Ammon's horn (tissue), 1 donor: ENCODE measurements around the gene TNRC18.
A peak's percentile ranks its signal among the peaks of the same experiment; 100 is the strongest.

Source experiments
- DNase-seq: peaks from one replicate; pipeline ENCODE4 v3.0.0-alpha.2; 2016; ENCODE audit warnings: low spot score

Gene TNRC18

DNA sequence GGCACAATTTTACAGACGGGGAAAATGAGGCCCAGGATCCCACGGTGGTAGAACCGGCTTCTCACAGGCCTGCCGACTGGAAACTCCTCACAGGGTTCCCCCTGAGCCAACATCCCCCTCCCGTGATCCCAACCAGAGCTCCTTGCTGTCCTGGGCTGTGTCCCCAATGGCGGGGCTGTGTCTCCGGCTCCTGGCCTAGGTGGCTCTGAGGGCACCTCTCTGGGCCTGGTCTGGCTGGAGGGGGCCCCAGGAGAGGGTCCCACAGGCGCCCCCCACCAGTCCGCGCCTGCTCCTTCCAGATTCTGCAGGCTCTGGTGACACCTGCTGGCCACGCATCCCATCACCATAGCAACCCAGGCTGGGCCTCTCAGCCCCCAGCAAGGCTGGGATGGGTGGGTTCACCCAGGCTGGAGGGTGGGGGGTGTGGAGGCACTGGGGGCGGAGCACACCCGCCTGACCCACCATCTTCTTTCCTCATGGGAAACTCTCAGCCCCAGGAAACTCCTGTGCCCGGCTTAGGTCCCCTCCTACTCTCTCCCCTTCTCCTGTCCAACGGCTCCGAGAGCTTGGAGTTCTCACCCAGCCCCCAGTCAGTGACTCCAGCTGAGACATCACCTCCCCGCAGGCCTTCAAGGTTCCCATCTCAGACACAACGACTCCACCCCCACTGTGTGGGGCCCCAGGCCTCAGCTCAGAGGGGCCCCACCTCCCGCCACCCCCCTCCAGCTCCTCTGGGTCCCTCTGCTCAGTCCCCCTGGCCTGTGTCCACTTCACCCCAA, 27.1 kb upstream of the TNRC18 start:
- peak; percentile 72 for DNase-seq

DNA sequence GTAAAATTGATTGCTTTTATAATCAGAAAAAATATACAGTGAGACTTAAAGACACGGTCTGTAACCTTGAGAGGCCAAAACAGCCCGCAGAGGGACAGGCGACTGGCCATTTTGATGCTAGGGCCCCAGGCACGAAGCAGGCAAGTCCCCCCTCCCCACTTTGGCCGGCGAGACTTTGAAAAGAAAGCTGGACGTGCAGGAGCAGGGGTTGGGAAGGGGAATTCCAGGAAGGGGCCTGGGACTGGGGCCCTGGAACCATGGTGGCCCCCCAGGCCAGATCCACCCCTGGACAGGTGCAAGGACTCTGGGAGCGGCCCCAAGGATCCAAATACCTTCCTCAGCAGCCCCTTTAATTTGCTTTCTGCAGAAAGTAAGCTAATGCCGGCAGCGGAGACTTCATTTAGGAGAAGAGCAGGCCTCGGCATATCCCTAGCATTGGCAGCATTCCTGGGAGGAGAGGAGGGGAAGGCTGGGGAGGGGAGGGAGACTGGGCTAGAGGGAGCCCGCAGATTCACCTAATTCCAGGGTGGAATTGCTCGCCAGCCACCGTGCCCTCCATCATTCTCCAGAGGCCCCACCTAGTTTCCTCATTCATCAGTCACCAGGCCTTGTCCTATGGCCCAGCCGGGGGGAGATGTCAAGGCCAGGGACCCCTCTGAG, 24.9 kb upstream of the TNRC18 start:
- DNase-seq, result no peak

DNA sequence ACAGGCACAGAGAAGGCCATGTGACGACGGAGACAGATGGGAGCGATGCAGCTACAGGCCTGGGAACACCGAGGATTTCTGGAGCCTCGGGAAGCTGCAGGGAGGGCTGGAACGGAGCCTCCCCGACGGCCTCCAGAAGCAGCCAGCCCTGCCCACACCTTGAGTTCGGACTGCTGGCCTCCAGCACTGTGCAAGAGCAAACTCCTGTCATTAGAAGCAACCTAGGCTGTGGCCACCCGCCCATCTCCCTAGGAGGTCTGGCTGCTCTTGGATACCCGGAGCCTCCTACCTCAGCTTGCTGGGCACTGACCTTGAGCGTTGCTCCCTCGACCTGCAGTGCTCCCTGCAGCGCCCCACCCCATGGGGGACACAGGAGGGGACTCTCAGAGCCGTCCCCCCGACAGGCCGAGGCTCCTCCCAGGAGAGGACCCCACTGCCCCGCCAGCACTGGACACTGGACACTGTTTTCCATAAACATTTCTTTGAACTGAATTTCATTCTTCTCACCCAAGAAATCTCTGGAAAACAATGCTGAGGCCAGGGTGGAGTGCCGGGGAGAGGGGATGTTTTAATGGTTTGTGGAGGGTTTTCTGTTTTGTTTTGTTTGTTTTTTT, 22.5 kb upstream of the TNRC18 start:
- DNase-seq, result no peak

DNA sequence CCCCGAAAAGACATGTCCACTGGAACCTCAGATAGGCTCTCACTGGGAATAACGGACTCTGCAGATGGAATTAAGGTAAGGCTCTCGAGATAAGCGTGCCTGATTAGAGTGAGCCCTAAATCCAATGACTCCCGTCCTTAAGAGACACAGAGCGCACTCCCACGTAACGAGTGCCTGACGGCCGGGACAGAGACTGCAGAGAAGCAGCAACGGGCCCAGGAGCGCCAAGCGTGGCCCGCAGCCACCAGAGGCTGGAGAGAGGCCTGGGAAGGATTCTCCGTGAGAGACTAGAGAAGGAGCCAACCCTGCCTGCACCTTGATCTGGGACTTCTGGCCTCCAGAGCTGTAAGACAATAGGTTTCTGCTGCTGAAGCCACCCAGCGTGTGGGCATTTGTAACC, 20.0 kb upstream of the TNRC18 start:
- DNase-seq, result no peak

DNA sequence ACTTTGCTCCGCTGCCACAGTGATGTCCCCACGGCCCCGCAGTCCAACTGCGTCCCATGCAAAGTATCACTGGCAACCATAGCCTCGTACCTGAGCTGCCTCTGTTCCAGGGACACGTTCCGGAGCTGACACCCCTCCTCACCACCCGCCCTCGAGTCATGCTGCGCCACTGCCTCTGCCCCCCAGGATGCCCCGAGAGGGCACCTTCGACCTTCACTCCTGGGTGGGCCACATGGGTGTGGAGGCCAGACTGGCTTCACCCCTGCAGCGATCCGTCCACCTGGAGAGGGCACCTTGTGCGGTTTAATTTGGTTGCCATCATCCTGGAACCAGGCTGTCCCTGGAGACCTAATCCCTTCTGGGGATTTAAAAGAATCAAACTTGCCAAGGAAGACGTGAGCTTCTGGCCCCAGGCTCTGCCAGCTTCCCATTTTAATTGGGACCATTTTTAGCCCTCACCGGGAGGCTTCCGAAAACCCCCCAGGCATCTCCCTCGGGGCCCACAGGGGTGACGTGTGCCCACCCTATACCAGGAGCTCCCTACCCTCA, 19.2 kb upstream of the TNRC18 start:
- no peak for DNase-seq

DNA sequence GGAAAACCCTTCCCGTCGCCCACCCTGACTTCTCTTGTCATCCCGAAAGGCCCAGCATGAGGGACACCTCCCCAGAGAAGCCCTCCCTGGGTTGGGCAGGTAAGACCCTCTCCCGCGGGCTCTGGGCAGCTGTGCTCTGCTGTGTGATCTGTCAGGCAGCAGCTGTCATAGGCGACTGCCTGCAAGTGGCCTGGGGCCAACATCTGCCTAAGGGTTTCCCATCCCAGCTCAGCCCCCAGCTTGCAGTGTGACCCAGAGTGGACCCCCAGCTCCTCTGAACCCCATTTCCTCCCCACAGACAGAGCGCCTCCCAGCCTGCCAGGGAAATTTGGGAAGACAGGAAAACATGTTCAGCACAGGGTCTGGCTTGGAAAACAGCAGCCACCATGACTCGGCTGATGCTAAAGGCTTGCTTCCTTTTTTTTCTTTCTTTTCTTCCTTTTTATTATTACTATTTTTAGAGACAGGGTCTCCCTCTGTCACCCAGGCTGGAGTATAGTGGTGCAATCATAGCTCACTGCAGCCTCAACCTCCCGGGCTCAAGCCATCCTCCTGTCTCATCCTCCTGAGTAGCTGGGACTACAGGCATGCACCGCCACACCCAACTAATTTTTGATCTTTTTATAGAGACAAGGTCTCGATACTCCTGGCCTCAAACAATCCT, 18.3 kb upstream of the TNRC18 start:
- DNase-seq, result no peak

DNA sequence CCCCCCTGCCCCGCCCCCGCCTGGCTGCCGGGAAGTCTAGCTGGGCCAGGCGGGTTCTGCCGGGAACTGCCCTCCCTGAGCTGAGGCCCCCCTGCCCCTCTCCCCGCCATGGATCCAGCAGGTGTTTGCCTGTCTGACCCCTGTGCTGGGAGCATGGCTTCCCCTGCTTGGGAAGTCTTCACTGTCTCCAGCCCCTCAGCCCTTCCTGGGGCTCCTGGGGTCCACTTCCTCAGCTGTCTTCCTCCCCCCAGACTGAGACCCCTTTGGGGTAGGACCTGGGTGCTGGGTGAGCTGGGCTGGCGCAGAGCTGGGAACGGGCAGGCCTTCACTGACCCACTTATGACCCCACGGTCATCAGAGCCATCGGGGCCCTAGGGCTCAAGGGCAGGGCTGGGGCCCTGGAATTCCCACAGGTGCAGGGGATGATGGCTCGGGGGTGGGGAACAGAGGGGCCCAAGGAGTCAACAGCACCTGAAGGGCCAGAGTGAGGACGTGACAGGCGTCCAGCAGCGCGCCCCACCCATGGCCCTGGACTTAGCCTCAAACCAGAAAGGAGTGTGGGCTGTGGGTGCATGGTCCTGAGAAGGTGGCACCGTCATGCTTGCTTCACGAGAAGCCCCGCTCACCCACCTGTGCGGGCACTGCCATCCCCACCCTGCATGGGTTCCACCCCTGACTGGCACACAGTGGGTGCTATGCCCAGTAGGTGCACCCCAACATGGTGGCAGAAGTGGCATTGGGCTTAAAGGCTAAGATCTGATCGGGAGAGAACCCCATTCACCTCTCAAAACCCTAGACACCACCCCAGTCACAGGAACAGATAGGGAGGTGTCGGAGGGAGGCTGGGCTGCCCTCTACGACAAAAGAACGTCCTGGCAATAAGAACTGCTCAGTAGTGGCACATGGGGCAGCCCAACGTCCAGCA, 16.2 kb upstream of the TNRC18 start:
- DNase-seq, result no peak

DNA sequence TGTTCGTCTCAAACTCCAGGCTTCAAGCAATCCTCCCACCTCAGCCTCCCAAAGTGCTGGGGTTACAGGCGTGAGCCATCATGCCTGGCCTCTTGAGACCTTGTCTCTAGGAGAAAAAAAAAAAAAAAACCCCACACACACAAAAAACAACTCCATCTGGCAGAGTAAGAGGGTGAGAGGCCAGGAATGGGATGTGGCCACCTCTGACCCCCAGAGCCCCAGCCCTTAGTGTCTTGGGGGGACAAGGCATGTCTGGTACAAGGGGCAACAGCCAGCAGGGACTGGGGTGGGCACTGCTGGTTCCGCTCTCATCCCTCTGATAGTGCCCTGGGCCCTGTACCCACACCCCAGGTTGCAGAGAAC, 15.6 kb upstream of the TNRC18 start:
- no peak for DNase-seq

GRCh38 chr7:5437987-5438386, 14.4 kb upstream of the TNRC18 start:
- no peak for DNase-seq

- no peak for DNase-seq
Observed at GRCh38 chr7:5437348-5437892, 13.8 kb upstream of the TNRC18 start.

- DNase-seq, result no peak
Observed at GRCh38 chr7:5436003-5436678, 12.5 kb upstream of the TNRC18 start.

- no peak for DNase-seq
Observed at GRCh38 chr7:5435291-5436002, 11.8 kb upstream of the TNRC18 start.

DNA sequence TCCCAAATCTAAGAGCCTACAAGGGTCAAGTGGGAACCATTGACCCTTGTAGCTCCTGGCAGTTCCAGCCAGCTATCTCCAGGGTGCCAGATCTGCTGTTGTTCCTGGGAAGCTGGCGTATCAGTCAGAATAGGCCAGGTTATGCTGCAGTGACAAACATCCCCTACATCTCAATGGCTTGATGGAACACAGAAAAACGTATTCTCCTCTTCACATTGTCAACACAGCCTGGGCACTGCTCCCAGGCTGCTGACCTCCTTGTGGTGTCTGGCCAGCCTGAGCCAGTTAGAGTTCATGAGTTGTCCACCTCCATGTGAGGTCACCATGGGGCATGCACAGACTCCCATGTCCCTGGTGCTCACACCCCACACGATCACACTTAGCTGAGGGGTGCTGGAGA, 9.5 kb upstream of the TNRC18 start:
- no peak for DNase-seq

GRCh38 chr7:5432691-5433090, 9.1 kb upstream of the TNRC18 start:
- no peak for DNase-seq

DNA sequence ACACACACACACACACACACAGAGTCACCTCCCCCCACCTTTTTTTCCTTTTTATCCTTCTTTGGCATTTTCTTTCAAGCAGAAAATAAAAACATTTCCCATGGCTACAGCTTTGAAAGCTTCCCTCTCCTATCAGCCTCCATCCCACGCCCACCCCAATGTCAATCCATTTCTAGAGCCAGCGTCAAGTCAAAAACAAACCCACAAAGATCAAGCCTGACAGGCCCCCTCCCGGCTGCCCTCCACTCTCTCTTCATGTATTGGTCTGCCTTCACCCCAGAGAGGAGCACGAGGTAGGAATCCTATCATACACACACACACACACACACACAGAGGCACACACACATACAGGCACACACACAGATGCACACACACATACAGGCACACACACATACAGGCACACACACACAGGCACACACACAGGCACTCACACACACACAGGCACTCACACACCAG, 8.0 kb upstream of the TNRC18 start:
- no peak for DNase-seq

DNA sequence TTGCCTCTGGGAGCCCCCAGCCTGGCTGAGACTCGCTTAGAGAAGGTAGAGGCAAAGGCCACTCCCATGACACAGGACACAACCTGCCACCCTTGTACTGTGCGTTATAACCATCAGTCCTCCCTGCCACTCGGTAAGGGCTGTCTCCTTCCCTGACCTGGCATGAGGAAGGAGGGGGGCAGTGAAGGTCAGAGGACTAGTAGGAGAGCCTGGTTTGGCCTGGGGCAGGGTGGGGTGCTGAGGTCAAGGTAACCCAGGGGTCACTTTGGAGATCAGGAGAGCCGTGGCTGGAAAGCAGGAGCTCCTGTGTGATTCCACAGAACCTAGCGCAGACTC, 6.9 kb upstream of the TNRC18 start:
- no peak for DNase-seq

DNA sequence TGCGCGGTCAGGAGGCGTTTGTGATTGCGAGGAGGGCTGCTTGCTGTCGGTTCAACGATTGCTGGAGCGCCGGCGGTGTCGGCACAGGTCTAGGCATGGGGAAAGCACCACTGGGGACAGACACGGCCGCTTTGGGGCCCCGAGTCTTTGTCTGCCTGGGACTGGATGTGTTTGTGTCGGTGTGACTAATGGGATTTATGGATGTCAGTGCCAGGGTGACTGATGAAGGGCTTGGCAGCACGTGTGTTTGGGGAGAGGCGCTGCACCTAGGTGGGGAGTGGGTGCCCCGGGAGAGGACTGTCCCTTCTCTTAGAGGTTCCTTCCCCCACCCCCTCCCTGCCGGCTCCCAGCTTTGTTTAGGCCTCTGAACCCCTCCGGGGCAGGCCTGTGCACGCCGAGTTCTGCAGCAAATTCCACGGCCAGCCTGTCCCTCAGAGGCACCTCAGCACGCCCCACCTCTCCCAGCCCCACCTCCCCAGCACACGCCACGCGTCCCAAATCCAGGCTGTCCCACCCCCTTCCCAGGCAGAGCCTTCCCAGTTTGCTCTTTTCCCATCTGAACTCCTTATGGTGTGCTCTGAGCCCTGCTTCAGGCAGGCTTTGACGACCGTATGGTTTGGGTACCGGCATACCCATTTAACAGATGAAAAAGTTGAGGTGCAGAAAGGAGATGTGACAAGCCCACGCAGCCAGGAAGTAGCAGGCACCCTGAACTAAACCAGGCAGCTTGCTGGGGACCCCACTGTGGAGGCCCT, 6.4 kb upstream of the TNRC18 start:
- DNase-seq, result no peak

DNA sequence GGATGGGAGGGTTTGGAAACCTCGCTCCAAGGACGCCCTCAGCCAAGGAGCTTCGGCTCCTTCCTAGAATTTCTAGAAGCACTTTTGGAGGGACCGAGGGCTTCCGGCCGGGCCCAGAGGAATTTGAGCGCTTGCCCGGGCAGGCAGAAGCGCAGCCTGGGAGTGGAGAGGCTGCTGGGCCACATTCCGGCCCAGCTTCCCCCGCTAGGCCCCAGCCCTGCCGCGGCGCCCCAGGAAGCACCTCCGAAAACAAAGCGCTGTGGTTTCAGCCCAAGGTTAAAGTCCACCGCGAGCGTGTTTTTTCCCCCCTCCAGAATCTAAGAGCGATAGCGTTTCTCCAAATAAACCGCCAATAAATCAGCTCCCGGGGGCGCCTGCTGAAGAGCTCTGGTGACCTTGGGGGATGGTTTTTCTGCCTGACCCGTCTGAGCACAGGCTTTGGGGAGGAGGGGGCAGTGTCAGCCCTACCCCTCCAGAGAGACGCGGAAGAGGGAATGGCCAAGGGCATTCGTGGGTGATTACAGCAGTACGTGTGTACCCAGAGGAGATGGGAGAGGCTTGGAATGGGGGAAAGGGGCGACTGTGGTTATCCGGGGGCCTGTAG, 5.7 kb upstream of the TNRC18 start:
- DNase-seq, result no peak
